ENCODE measurements around the gene RXRG. TPM values are rescaled to one million over a fixed set of nuclear protein-coding genes. Genes with fewer than 3 reads are reported as not detected.

Gene RXRG
- total RNA-seq, 1 experiment from 2014 or later, result not detected

GRCh38 chr1:165395478-165395877 is 49.4 kb downstream of the RXRG start:
- Histone ChIP-seq H3K27ac (ENCODE audit: low read depth, low read length) (no peak overlapping the region), H3K9me2 (ENCODE audit: insufficient read depth) (no peaks in the 10 kb centered on the region), H3K79me2 (ENCODE audit: insufficient read depth, low read length) (no peaks in the 10 kb centered on the region), H3K9ac (ENCODE audit: low read length) (no peak overlapping the region), H3K27me3 (ENCODE audit: insufficient read depth, low read length) (peaks cover 17% of the 10 kb centered on the region; the same call in 1 of the 2 replicates), H2AFZ (ENCODE audit: low read depth, low read length, poor library complexity, severe bottlenecking) (no peak overlapping the region), H3K4me2 (ENCODE audit: low read length) (no peak overlapping the region), H3K4me3 (replicated peaks in 1 of 2; ENCODE audit: low read depth in 1 of 2, low read length in 2 of 2) (no peak overlapping the region), H3K4me1 (ENCODE audit: control insufficient read depth in 1 of 2, insufficient read depth in 2 of 2, low read length in 2 of 2) (peaks cover 4 to 7% of the 10 kb centered on the region in 2 experiments; a peak in 2 of 4 replicates), H3K36me3 (ENCODE audit: control insufficient read depth in 1 of 2, insufficient read depth in 2 of 2, low read length in 2 of 2) (no peaks in the 10 kb centered on the region), H3K9me3 (ENCODE audit: control insufficient read depth in 1 of 2, insufficient read depth in 1 of 2, low read depth in 1 of 2, low read length in 2 of 2) (no peaks in the 10 kb centered on the region), H4K20me1 (ENCODE audit: insufficient read depth) (no peaks in the 10 kb centered on the region)
- no TSS peak for BruUV-seq (replicated peaks)
- ATAC-seq (no peak), DNase-seq (ENCODE audit: low read depth, low spot score) (no peak)
- intact Hi-C loops (cut with micrococcal nuclease), result no loop called here
- POLR2A ChIA-PET, result no interaction called here
- TF ChIP-seq ZFX (IDR thresholded peaks at IDR 0.05), result no peak
- TF ChIP-seq MAX (IDR thresholded peaks at IDR 0.05), result no peak
- TF ChIP-seq SIN3A (IDR thresholded peaks at IDR 0.05; ENCODE audit: low read depth), result no peak
- no peak for TF ChIP-seq EZH2phosphoT487 (IDR thresholded peaks at IDR 0.05; ENCODE audit: borderline replicate concordance)
- no peak for TF ChIP-seq CBX3 (IDR thresholded peaks at IDR 0.05; ENCODE audit: low read depth)
- TF ChIP-seq SP1 (IDR thresholded peaks at IDR 0.05; ENCODE audit: low read depth), result no peak
- no peak for TF ChIP-seq POLR2A (IDR thresholded peaks at IDR 0.05; ENCODE audit: borderline replicate concordance, extremely low read depth, insufficient read depth, insufficient read length)
- no peak for TF ChIP-seq CEBPB (IDR thresholded peaks at IDR 0.05; ENCODE audit: low read depth)
- no peak for TF ChIP-seq ZNF274 (IDR thresholded peaks at IDR 0.05; ENCODE audit: low read depth, low read length)
- TF ChIP-seq, protein P1, sequence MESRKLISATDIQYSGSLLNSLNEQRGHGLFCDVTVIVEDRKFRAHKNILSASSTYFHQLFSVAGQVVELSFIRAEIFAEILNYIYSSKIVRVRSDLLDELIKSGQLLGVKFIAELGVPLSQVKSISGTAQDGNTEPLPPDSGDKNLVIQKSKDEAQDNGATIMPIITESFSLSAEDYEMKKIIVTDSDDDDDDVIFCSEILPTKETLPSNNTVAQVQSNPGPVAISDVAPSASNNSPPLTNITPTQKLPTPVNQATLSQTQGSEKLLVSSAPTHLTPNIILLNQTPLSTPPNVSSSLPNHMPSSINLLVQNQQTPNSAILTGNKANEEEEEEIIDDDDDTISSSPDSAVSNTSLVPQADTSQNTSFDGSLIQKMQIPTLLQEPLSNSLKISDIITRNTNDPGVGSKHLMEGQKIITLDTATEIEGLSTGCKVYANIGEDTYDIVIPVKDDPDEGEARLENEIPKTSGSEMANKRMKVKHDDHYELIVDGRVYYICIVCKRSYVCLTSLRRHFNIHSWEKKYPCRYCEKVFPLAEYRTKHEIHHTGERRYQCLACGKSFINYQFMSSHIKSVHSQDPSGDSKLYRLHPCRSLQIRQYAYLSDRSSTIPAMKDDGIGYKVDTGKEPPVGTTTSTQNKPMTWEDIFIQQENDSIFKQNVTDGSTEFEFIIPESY (IDR thresholded peaks at IDR 0.05; ENCODE audit: extremely low read depth, insufficient replicate concordance, low read length), result no peak
- no peak for TF ChIP-seq ELF1 (IDR thresholded peaks at IDR 0.05; ENCODE audit: borderline replicate concordance, low read depth)
- TF ChIP-seq, protein P2, sequence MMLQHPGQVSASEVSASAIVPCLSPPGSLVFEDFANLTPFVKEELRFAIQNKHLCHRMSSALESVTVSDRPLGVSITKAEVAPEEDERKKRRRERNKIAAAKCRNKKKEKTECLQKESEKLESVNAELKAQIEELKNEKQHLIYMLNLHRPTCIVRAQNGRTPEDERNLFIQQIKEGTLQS (IDR thresholded peaks at IDR 0.05), result no peak
- no peak for TF ChIP-seq SRF (IDR thresholded peaks at IDR 0.05; ENCODE audit: low read depth)
- no peak for TF ChIP-seq TCF7L2 (IDR thresholded peaks at IDR 0.05; ENCODE audit: borderline replicate concordance, extremely low read depth, insufficient read depth, insufficient read length)
- TF ChIP-seq YY1 (IDR thresholded peaks at IDR 0.05; ENCODE audit: extremely low read depth, insufficient replicate concordance, low read depth, low read length), result no peak
- CTCF ChIA-PET, result interaction anchor here (0.7 to 1.3 kb wide), 2 partner anchors 9 to 138 kb away, joined by 3 read pairs; no protein-coding TSS in a partner anchor
- RAD21 ChIA-PET (ENCODE audit: low non-redundant PET in 1 of 2, low total read pairs in 2 of 2, uncharacterized antibody in 2 of 2, unreplicated experiment in 2 of 2), result no interaction called here

All from HCT116 (cell line).